GM23338 (cell line): Measurements from ENCODE around the gene SLC9A3.

Source experiments
- CREB1 ChIP-seq: fragments of 250-450 bp; sonication (Bioruptor Pico); IDR thresholded peaks from 2 replicates; pipeline ENCODE4 v1.5.0; 2020; ENCODE audit warnings: low read depth, mild to moderate bottlenecking, moderate library complexity
- EZH2 ChIP-seq: fragments of 200-600 bp; sonication (generic); IDR thresholded peaks from one replicate; pipeline ENCODE4 v1.8.0; 2017; ENCODE audit warnings: antibody characterized with exemption, mild to moderate bottlenecking, low read depth; ENCODE audit not compliant: unreplicated experiment
- EZH2phosphoT487 ChIP-seq: fragments of 200-600 bp; sonication (generic); IDR thresholded peaks from one replicate; pipeline ENCODE4 v1.8.1; 2018; ENCODE audit warnings: antibody characterized with exemption; ENCODE audit not compliant: unreplicated experiment
- JUNB ChIP-seq: IDR thresholded peaks from one replicate; pipeline ENCODE4 v1.6.1; 2016; ENCODE audit warnings: antibody characterized with exemption; ENCODE audit not compliant: unreplicated experiment
- NANOG ChIP-seq: IDR thresholded peaks from 2 replicates; pipeline ENCODE4 v1.6.1; 2016; ENCODE audit warnings: antibody characterized with exemption, borderline replicate concordance
- POLR2AphosphoS5 ChIP-seq: IDR thresholded peaks from 2 replicates; pipeline ENCODE4 v1.6.1; 2016; ENCODE audit warnings: antibody characterized with exemption, low read depth
- REST ChIP-seq: IDR thresholded peaks from one replicate; pipeline ENCODE4 v1.6.1; 2018; ENCODE audit warnings: antibody characterized with exemption; ENCODE audit not compliant: unreplicated experiment
- TF ChIP-seq, protein P1 (sequence below), 2 experiments: fragments of 200-600 bp in 1 of 2; sonication (generic) in 1 of 2; conservative IDR thresholded peaks; 2 replicates each; pipeline versions ENCODE4 v1.5.1 to v1.6.1; 2016 to 2017; ENCODE audit warnings: antibody characterized with exemption in 2 of 2, low read depth in 2 of 2, mild to moderate bottlenecking in 2 of 2, moderate library complexity in 1 of 2

- TF ChIP-seq, protein P1, sequence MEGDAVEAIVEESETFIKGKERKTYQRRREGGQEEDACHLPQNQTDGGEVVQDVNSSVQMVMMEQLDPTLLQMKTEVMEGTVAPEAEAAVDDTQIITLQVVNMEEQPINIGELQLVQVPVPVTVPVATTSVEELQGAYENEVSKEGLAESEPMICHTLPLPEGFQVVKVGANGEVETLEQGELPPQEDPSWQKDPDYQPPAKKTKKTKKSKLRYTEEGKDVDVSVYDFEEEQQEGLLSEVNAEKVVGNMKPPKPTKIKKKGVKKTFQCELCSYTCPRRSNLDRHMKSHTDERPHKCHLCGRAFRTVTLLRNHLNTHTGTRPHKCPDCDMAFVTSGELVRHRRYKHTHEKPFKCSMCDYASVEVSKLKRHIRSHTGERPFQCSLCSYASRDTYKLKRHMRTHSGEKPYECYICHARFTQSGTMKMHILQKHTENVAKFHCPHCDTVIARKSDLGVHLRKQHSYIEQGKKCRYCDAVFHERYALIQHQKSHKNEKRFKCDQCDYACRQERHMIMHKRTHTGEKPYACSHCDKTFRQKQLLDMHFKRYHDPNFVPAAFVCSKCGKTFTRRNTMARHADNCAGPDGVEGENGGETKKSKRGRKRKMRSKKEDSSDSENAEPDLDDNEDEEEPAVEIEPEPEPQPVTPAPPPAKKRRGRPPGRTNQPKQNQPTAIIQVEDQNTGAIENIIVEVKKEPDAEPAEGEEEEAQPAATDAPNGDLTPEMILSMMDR (conservative IDR thresholded peaks at IDR 0.05; ENCODE audit: low read depth in 2 of 2): no peak
- no peak for TF ChIP-seq REST
- TF ChIP-seq CREB1 (CRISPR knock-in tag): no peak
- no peak for TF ChIP-seq EZH2
- TF ChIP-seq POLR2AphosphoS5: no peak
- no peak for TF ChIP-seq JUNB
- TF ChIP-seq EZH2phosphoT487: no peak
- TF ChIP-seq NANOG: no peak
Measured at GRCh38 chr5:547086-547924, 23.1 kb upstream of the SLC9A3 start.
